ENCODE results near the gene DIS3L2. TPM values are rescaled to one million over a fixed set of nuclear protein-coding genes. Genes with fewer than 3 reads are reported as not detected.

Gene DIS3L2
- total and polyA plus RNA-seq, 2 of the 4 experiments (the other 2 are of a cell fraction) = 14.7 to 19.2 TPM

- Histone ChIP-seq H3K36me3 (ENCODE audit: control insufficient read depth, insufficient read depth, low read length) (peaks cover 3% of the 10 kb centered on the region; the same call in 1 of the 2 replicates), H4K5ac (ENCODE audit: low read depth, low read length) (no peak overlapping the region), H2AFZ (replicated peaks; ENCODE audit: low read length, poor library complexity) (no peak overlapping the region), H2BK15ac (ENCODE audit: low read depth, low read length) (no peak overlapping the region), H3K79me1 (ENCODE audit: low read depth in 1 of 2, low read length in 2 of 2) (no peaks in the 10 kb centered on the region; a peak in 1 of 4 replicates), H4K20me1 (ENCODE audit: insufficient read depth, low read length) (no peaks in the 10 kb centered on the region; the same call in 1 of the 2 replicates), H3K23ac (ENCODE audit: low read depth, low read length) (no peak overlapping the region), H3K27me3 (ENCODE audit: control insufficient read depth, insufficient read depth, low read length) (no peaks in the 10 kb centered on the region), H4K91ac (ENCODE audit: insufficient read depth, low read depth, low read length) (no peak overlapping the region), H2AK9ac (replicated peaks; ENCODE audit: low read depth, low read length, poor library complexity) (no peak overlapping the region), H3K14ac (replicated peaks; ENCODE audit: low read depth, low read length) (no peak overlapping the region), H3K4ac (ENCODE audit: low read depth, low read length) (no peak overlapping the region), H3K9ac (ENCODE audit: low read depth, low read length) (no peak overlapping the region), H3K9me3 (ENCODE audit: control insufficient read depth, insufficient read depth, low read length) (no peaks in the 10 kb centered on the region), H3K9me1 (ENCODE audit: insufficient read depth, low read length) (peaks cover 11% of the 10 kb centered on the region; the same call in 1 of the 2 replicates), H4K8ac (ENCODE audit: low read depth in 2 of 2, low read length in 2 of 2) (no peak overlapping the region), H2AK5ac (ENCODE audit: low read depth, low read length) (no peak overlapping the region), H3K27ac (ENCODE audit: insufficient read depth, low read length) (no peak overlapping the region), H3K4me3 (ENCODE audit: insufficient read depth, low read depth, low read length) (no peak overlapping the region), H3K4me2 (ENCODE audit: low read depth, low read length) (no peak overlapping the region), H3K56ac (ENCODE audit: extremely low read depth, insufficient read depth, low read length) (no peak overlapping the region), H2BK120ac (ENCODE audit: low read depth, low read length) (no peak overlapping the region), H3K18ac (ENCODE audit: low read depth, low read length) (no peak overlapping the region), H3K4me1 (ENCODE audit: control insufficient read depth, insufficient read depth, low read length) (no peaks in the 10 kb centered on the region), H2BK20ac (ENCODE audit: low read depth, low read length) (no peak overlapping the region), H2BK5ac (ENCODE audit: low read depth, low read length, poor library complexity, severe bottlenecking) (no peak overlapping the region)
- no TSS peak for BruUV-seq (replicated peaks)
- in situ Hi-C loops (cut with MboI; ENCODE audit: low sequenced_read_pairs) (no loop called here), dilution Hi-C loops (cut with HindIII; ENCODE audit: low sequenced_read_pairs, unreplicated experiment) (no loop called here), intact Hi-C loops (cut with micrococcal nuclease) (no loop called here)
- DNase-seq (no peak), ATAC-seq (ENCODE audit: low read depth) (no peak)
- no CpG with 5 or more reads among the region's 1 CpG for WGBS, 2 experiments (ENCODE audit: extremely low coverage in 2 of 2, insufficient read length in 1 of 2)
- ChIA-PET CTCF (no interaction called here), POLR2A (ENCODE audit: unreplicated experiment) (no interaction called here)
- no peak for TF ChIP-seq CHD1 (IDR thresholded peaks at IDR 0.05; ENCODE audit: low read depth, low read length)
- no peak for TF ChIP-seq NFE2L2 (IDR thresholded peaks at IDR 0.05; ENCODE audit: low read depth, low read length)
- TF ChIP-seq, protein P1, sequence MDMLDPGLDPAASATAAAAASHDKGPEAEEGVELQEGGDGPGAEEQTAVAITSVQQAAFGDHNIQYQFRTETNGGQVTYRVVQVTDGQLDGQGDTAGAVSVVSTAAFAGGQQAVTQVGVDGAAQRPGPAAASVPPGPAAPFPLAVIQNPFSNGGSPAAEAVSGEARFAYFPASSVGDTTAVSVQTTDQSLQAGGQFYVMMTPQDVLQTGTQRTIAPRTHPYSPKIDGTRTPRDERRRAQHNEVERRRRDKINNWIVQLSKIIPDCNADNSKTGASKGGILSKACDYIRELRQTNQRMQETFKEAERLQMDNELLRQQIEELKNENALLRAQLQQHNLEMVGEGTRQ (IDR thresholded peaks at IDR 0.05; ENCODE audit: low read depth, low read length) = no peak
- TF ChIP-seq RFX5 (IDR thresholded peaks at IDR 0.05; ENCODE audit: low read depth, low read length) = no peak
- no peak for TF ChIP-seq RAD21 (IDR thresholded peaks at IDR 0.05; ENCODE audit: low read length)
- TF ChIP-seq BHLHE40 (IDR thresholded peaks at IDR 0.05; ENCODE audit: low read depth, low read length) = no peak
- TF ChIP-seq CEBPB (IDR thresholded peaks at IDR 0.05; ENCODE audit: low read depth, low read length) = no peak
- no peak for TF ChIP-seq SMC3 (IDR thresholded peaks at IDR 0.05; ENCODE audit: low read depth, low read length)
- TF ChIP-seq MAFK (IDR thresholded peaks at IDR 0.05; ENCODE audit: low read depth, low read length) = no peak
- TF ChIP-seq FOS (IDR thresholded peaks at IDR 0.05; ENCODE audit: low read depth, low read length) = no peak
- TF ChIP-seq RCOR1 (IDR thresholded peaks at IDR 0.05; ENCODE audit: insufficient replicate concordance, low read length) = no peak
Observed at GRCh38 chr2:232295971-232296370, 334.5 kb downstream of the DIS3L2 start.
